ENCODE data around the gene KIF5C.

Gene KIF5C

GRCh38 chr2:149002891-149003740, 128.1 kb downstream of the KIF5C start:
- Histone ChIP-seq H3K36me3 (ENCODE audit: control insufficient read depth, insufficient read depth, low read length) (no peaks in the 10 kb centered on the region), H3K4me3 (ENCODE audit: low read length) (no peak overlapping the region), H3K27ac (ENCODE audit: low read depth, low read length) (no peak overlapping the region), H3K9ac (ENCODE audit: low read length) (no peak overlapping the region), H3K4me1 (ENCODE audit: control insufficient read depth, insufficient read depth, low read length) (no peaks in the 10 kb centered on the region), H3K27me3 (ENCODE audit: control insufficient read depth, insufficient read depth, low read length) (no peaks in the 10 kb centered on the region)

- H3K9ac ChIP-seq (ENCODE audit: low read length): no peak overlapping the region
- no peak overlapping the region for H3K27ac ChIP-seq (ENCODE audit: low read depth, low read length)
Observed at GRCh38 chr2:149004836-149005235, 129.8 kb downstream of the KIF5C start.

GRCh38 chr2:149005471-149006077, 130.5 kb downstream of the KIF5C start:
- H3K27ac ChIP-seq (ENCODE audit: low read depth, low read length): no peak overlapping the region
- H3K9ac ChIP-seq (ENCODE audit: low read length): no peak overlapping the region
- no peaks in the 10 kb centered on the region for H3K36me3 ChIP-seq (ENCODE audit: control insufficient read depth, insufficient read depth, low read length)
- no peaks in the 10 kb centered on the region for H3K27me3 ChIP-seq (ENCODE audit: control insufficient read depth, insufficient read depth, low read length)
- H3K4me3 ChIP-seq (ENCODE audit: low read length): no peak overlapping the region
- no peaks in the 10 kb centered on the region for H3K4me1 ChIP-seq (ENCODE audit: control insufficient read depth, insufficient read depth, low read length)

More at GRCh38 chr2:149004836-149005235, 129.8 kb downstream of the KIF5C start:
- Histone ChIP-seq H3K4me3 (ENCODE audit: low read length) (no peak overlapping the region), H3K27me3 (ENCODE audit: control insufficient read depth, insufficient read depth, low read length) (no peaks in the 10 kb centered on the region), H3K36me3 (ENCODE audit: control insufficient read depth, insufficient read depth, low read length) (no peaks in the 10 kb centered on the region), H3K4me1 (ENCODE audit: control insufficient read depth, insufficient read depth, low read length) (no peaks in the 10 kb centered on the region)

- Histone ChIP-seq H3K9ac (ENCODE audit: low read length) (no peak overlapping the region), H3K36me3 (ENCODE audit: control insufficient read depth, insufficient read depth, low read length) (no peaks in the 10 kb centered on the region), H3K27me3 (ENCODE audit: control insufficient read depth, insufficient read depth, low read length) (no peaks in the 10 kb centered on the region), H3K27ac (ENCODE audit: low read depth, low read length) (no peak overlapping the region), H3K4me3 (ENCODE audit: low read length) (no peak overlapping the region), H3K4me1 (ENCODE audit: control insufficient read depth, insufficient read depth, low read length) (no peaks in the 10 kb centered on the region)
Observed at GRCh38 chr2:149006883-149007543, 132.0 kb downstream of the KIF5C start.

- Histone ChIP-seq H3K27ac (ENCODE audit: low read depth, low read length) (no peak overlapping the region), H3K4me3 (ENCODE audit: low read length) (no peak overlapping the region), H3K27me3 (ENCODE audit: control insufficient read depth, insufficient read depth, low read length) (no peaks in the 10 kb centered on the region), H3K9ac (ENCODE audit: low read length) (no peak overlapping the region), H3K36me3 (ENCODE audit: control insufficient read depth, insufficient read depth, low read length) (no peaks in the 10 kb centered on the region), H3K4me1 (ENCODE audit: control insufficient read depth, insufficient read depth, low read length) (no peaks in the 10 kb centered on the region)
Observed at GRCh38 chr2:149008381-149008780, 133.4 kb downstream of the KIF5C start.

GRCh38 chr2:149009576-149010461, 134.8 kb downstream of the KIF5C start:
- H3K27ac ChIP-seq (ENCODE audit: low read depth, low read length): no peak overlapping the region
- no peaks in the 10 kb centered on the region for H3K4me1 ChIP-seq (ENCODE audit: control insufficient read depth, insufficient read depth, low read length)
- no peak overlapping the region for H3K9ac ChIP-seq (ENCODE audit: low read length)
- H3K27me3 ChIP-seq (ENCODE audit: control insufficient read depth, insufficient read depth, low read length): no peaks in the 10 kb centered on the region
- no peak overlapping the region for H3K4me3 ChIP-seq (ENCODE audit: low read length)
- no peaks in the 10 kb centered on the region for H3K36me3 ChIP-seq (ENCODE audit: control insufficient read depth, insufficient read depth, low read length)

GRCh38 chr2:149012545-149012944, 137.5 kb downstream of the KIF5C start:
- Histone ChIP-seq H3K27ac (ENCODE audit: low read depth, low read length) (no peak overlapping the region), H3K36me3 (ENCODE audit: control insufficient read depth, insufficient read depth, low read length) (no peaks in the 10 kb centered on the region), H3K4me1 (ENCODE audit: control insufficient read depth, insufficient read depth, low read length) (no peaks in the 10 kb centered on the region), H3K9ac (ENCODE audit: low read length) (no peak overlapping the region), H3K4me3 (ENCODE audit: low read length) (no peak overlapping the region), H3K27me3 (ENCODE audit: control insufficient read depth, insufficient read depth, low read length) (no peaks in the 10 kb centered on the region)

GRCh38 chr2:149015501-149015900, 140.5 kb downstream of the KIF5C start:
- H3K36me3 ChIP-seq (ENCODE audit: control insufficient read depth, insufficient read depth, low read length): no peaks in the 10 kb centered on the region
- no peaks in the 10 kb centered on the region for H3K27me3 ChIP-seq (ENCODE audit: control insufficient read depth, insufficient read depth, low read length)
- no peaks in the 10 kb centered on the region for H3K4me1 ChIP-seq (ENCODE audit: control insufficient read depth, insufficient read depth, low read length)
- no peak overlapping the region for H3K4me3 ChIP-seq (ENCODE audit: low read length)
- H3K27ac ChIP-seq (ENCODE audit: low read depth, low read length): no peak overlapping the region
- no peak overlapping the region for H3K9ac ChIP-seq (ENCODE audit: low read length)

- no peaks in the 10 kb centered on the region for H3K36me3 ChIP-seq (ENCODE audit: control insufficient read depth, insufficient read depth, low read length)
- H3K4me3 ChIP-seq (ENCODE audit: low read length): no peak overlapping the region
- no peak overlapping the region for H3K9ac ChIP-seq (ENCODE audit: low read length)
- H3K27me3 ChIP-seq (ENCODE audit: control insufficient read depth, insufficient read depth, low read length): no peaks in the 10 kb centered on the region
- no peaks in the 10 kb centered on the region for H3K4me1 ChIP-seq (ENCODE audit: control insufficient read depth, insufficient read depth, low read length)
- H3K27ac ChIP-seq (ENCODE audit: low read depth, low read length): no peak overlapping the region
Observed at GRCh38 chr2:149015926-149016563, 141.0 kb downstream of the KIF5C start.

- Histone ChIP-seq H3K4me1 (ENCODE audit: control insufficient read depth, insufficient read depth, low read length) (no peaks in the 10 kb centered on the region), H3K36me3 (ENCODE audit: control insufficient read depth, insufficient read depth, low read length) (no peaks in the 10 kb centered on the region), H3K4me3 (ENCODE audit: low read length) (no peak overlapping the region), H3K27ac (ENCODE audit: low read depth, low read length) (no peak overlapping the region), H3K27me3 (ENCODE audit: control insufficient read depth, insufficient read depth, low read length) (no peaks in the 10 kb centered on the region), H3K9ac (ENCODE audit: low read length) (no peak overlapping the region)
Observed at GRCh38 chr2:149017116-149017985, 142.3 kb downstream of the KIF5C start.

GRCh38 chr2:149018981-149019380, 144.0 kb downstream of the KIF5C start:
- H3K36me3 ChIP-seq (ENCODE audit: control insufficient read depth, insufficient read depth, low read length): no peaks in the 10 kb centered on the region
- H3K4me1 ChIP-seq (ENCODE audit: control insufficient read depth, insufficient read depth, low read length): no peaks in the 10 kb centered on the region
- no peak overlapping the region for H3K9ac ChIP-seq (ENCODE audit: low read length)
- H3K27me3 ChIP-seq (ENCODE audit: control insufficient read depth, insufficient read depth, low read length): no peaks in the 10 kb centered on the region
- H3K27ac ChIP-seq (ENCODE audit: low read depth, low read length): no peak overlapping the region
- H3K4me3 ChIP-seq (ENCODE audit: low read length): no peak overlapping the region
